Stimulated activated CD4-positive, alpha-beta T cell treated with anti-CD3 and anti-CD28 coated beads, Interleukin-2, amount 100 ng/mL, for 24 hours (primary cell): ENCODE measurements around the gene ABHD12.
A peak's percentile ranks its signal among the peaks of the same experiment; 100 is the strongest.
"Not testable (repeated sequence)": the region's sequence is repeated elsewhere in the genome, so short reads cannot be mapped to it uniquely, and the experiment has no call there.

Experiments
- DNase-seq, 2 donors: peaks; one replicate each; pipeline ENCODE4 v3.0.0-alpha.2; 2020

Gene ABHD12

GRCh38 chr20:25320035-25320800 is 70.4 kb downstream of the ABHD12 start:
- no peak for DNase-seq

GRCh38 chr20:25319241-25320034 is 71.2 kb downstream of the ABHD12 start:
- no peak for DNase-seq

GRCh38 chr20:25318471-25319240 is 72.0 kb downstream of the ABHD12 start:
- no peak for DNase-seq

GRCh38 chr20:25317351-25318075 is 73.1 kb downstream of the ABHD12 start:
- DNase-seq = no peak

GRCh38 chr20:25316506-25317190 is 74.0 kb downstream of the ABHD12 start:
- no peak for DNase-seq

GRCh38 chr20:25315418-25316210 is 75.0 kb downstream of the ABHD12 start:
- no peak for DNase-seq

- no peak for DNase-seq
Measured at GRCh38 chr20:25314497-25315417, 75.9 kb downstream of the ABHD12 start.

- no peak for DNase-seq
Measured at GRCh38 chr20:25313593-25313992, 77.0 kb downstream of the ABHD12 start.

- DNase-seq = not testable (repeated sequence)
Measured at GRCh38 chr20:25312716-25313115, 77.9 kb downstream of the ABHD12 start.

- DNase-seq = no peak
Measured at GRCh38 chr20:25310921-25311728, 79.5 kb downstream of the ABHD12 start.

- DNase-seq = peak; percentile 55 to 58
Measured at GRCh38 chr20:25310268-25310920, 80.2 kb downstream of the ABHD12 start.

GRCh38 chr20:25309395-25310267 is 81.0 kb downstream of the ABHD12 start:
- DNase-seq = no peak

- no peak for DNase-seq
Measured at GRCh38 chr20:25308671-25309394, 81.8 kb downstream of the ABHD12 start.

- no peak for DNase-seq
Measured at GRCh38 chr20:25308083-25308491, 82.5 kb downstream of the ABHD12 start.

- DNase-seq = no peak
Measured at GRCh38 chr20:25306991-25307903, 83.4 kb downstream of the ABHD12 start.
